Mesenchymal stem cell (in vitro differentiated cells and primary cell): ENCODE data around the gene TUBGCP6.
A peak's percentile ranks its signal among the peaks of the same experiment; 100 is the strongest.

ENCODE experiments used
- DNase-seq: peaks from one replicate; pipeline ENCODE4 v3.0.0-alpha.2; 2013
- H2AFZ ChIP-seq: one replicate; pipeline ENCODE4 v1.6.1; 2013; ENCODE audit warnings: low read depth, mild to moderate bottlenecking, control low read depth, inconsistent platforms, low read length, moderate library complexity
- H2AK5ac ChIP-seq: 2 replicates; pipeline ENCODE4 v1.6.1; 2013; ENCODE audit warnings: low read length, moderate library complexity, mild to moderate bottlenecking, inconsistent platforms; ENCODE audit not compliant: severe bottlenecking
- H2BK120ac ChIP-seq: one replicate; pipeline ENCODE4 v1.6.1; 2013; ENCODE audit warnings: low read depth, mild to moderate bottlenecking, inconsistent platforms, low read length, moderate library complexity
- H2BK12ac ChIP-seq, 2 experiments: one replicate each; pipeline ENCODE4 v1.6.1; 2013; ENCODE audit warnings: inconsistent platforms in 2 of 2, low read length in 2 of 2, mild to moderate bottlenecking in 2 of 2, moderate library complexity in 2 of 2, control low read depth in 1 of 2
- H2BK15ac ChIP-seq: one replicate; pipeline ENCODE4 v1.6.1; 2013; ENCODE audit warnings: mild to moderate bottlenecking, low read depth, inconsistent platforms; ENCODE audit not compliant: poor library complexity, severe bottlenecking
- H2BK5ac ChIP-seq: 2 replicates; pipeline ENCODE4 v1.6.1; 2013; ENCODE audit warnings: low read depth, mild to moderate bottlenecking, low read length, control low read depth, inconsistent platforms; ENCODE audit not compliant: poor library complexity, severe bottlenecking
- H3K14ac ChIP-seq, 2 experiments: one replicate each; pipeline ENCODE4 v1.6.1; 2013; ENCODE audit warnings: inconsistent platforms in 2 of 2, low read length in 2 of 2, control low read depth in 1 of 2, mild to moderate bottlenecking in 1 of 2, moderate library complexity in 1 of 2
- H3K18ac ChIP-seq, 2 experiments: one replicate each; pipeline ENCODE4 v1.6.1; 2013; ENCODE audit warnings: inconsistent platforms in 2 of 2, low read length in 2 of 2, control low read depth in 1 of 2, low read depth in 1 of 2, mild to moderate bottlenecking in 1 of 2
- H3K23ac ChIP-seq, 2 experiments: one replicate each; pipeline ENCODE4 v1.6.1; 2013; ENCODE audit warnings: inconsistent platforms in 2 of 2, low read length in 2 of 2, mild to moderate bottlenecking in 2 of 2, moderate library complexity in 2 of 2, control low read depth in 1 of 2
- H3K27ac ChIP-seq: 2 replicates; pipeline ENCODE4 v1.5.1; 2013; ENCODE audit warnings: mild to moderate bottlenecking, moderate library complexity, low read length, control low read depth, inconsistent platforms; ENCODE audit not compliant: poor library complexity, severe bottlenecking
- H3K27me3 ChIP-seq, 2 experiments: 2 replicates each; pipeline versions ENCODE4 v1.6.1 to v1.7.0; 2013; ENCODE audit warnings: low read length in 2 of 2, mild to moderate bottlenecking in 2 of 2, moderate library complexity in 2 of 2, control low read depth in 1 of 2, inconsistent platforms in 1 of 2; ENCODE audit not compliant: control insufficient read depth in 1 of 2, insufficient read depth in 1 of 2
- H3K36me3 ChIP-seq, 2 experiments: 2 replicates each; pipeline versions ENCODE4 v1.6.1 to v1.7.0; 2013; ENCODE audit warnings: low read length in 2 of 2, control low read depth in 1 of 2, inconsistent platforms in 1 of 2, low read depth in 1 of 2, mild to moderate bottlenecking in 1 of 2; ENCODE audit not compliant: insufficient read depth in 2 of 2, control insufficient read depth in 1 of 2
- H3K4ac ChIP-seq, 2 experiments: one replicate each; pipeline ENCODE4 v1.6.1; 2013; ENCODE audit warnings: inconsistent platforms in 2 of 2, low read length in 2 of 2, mild to moderate bottlenecking in 2 of 2, moderate library complexity in 2 of 2, control low read depth in 1 of 2, low read depth in 1 of 2
- H3K4me1 ChIP-seq: 2 replicates; pipeline ENCODE4 v1.6.1; 2013; ENCODE audit warnings: low read depth, low read length, control low read depth; ENCODE audit not compliant: control insufficient read depth, insufficient read depth
- H3K4me2 ChIP-seq: 2 replicates; pipeline ENCODE4 v1.6.1; 2013; ENCODE audit warnings: low read length, mild to moderate bottlenecking, inconsistent platforms; ENCODE audit not compliant: poor library complexity, severe bottlenecking
- H3K4me3 ChIP-seq, 2 experiments: 2 replicates each; pipeline versions ENCODE4 v1.5.1 to v1.7.0; 2013; ENCODE audit warnings: low read length in 2 of 2, mild to moderate bottlenecking in 2 of 2, control low read depth in 1 of 2, low read depth in 1 of 2; ENCODE audit not compliant: insufficient read depth in 1 of 2
- H3K79me1 ChIP-seq: replicated peaks from 2 replicates; pipeline ENCODE4 v1.6.1; 2013; ENCODE audit warnings: mild to moderate bottlenecking, control low read depth, low read length, inconsistent platforms; ENCODE audit not compliant: poor library complexity, severe bottlenecking
- H3K9ac ChIP-seq: 2 replicates; pipeline ENCODE4 v1.7.0; 2013; ENCODE audit warnings: mild to moderate bottlenecking, low read length, moderate library complexity
- H3K9me3 ChIP-seq: 2 replicates; pipeline ENCODE4 v1.7.0; 2013; ENCODE audit warnings: mild to moderate bottlenecking, low read length; ENCODE audit not compliant: control insufficient read depth
- H4K8ac ChIP-seq: one replicate; pipeline ENCODE4 v1.6.1; 2013; ENCODE audit warnings: inconsistent platforms, mild to moderate bottlenecking, low read length, moderate library complexity
- H4K91ac ChIP-seq: one replicate; pipeline ENCODE4 v1.6.1; 2013; ENCODE audit warnings: mild to moderate bottlenecking, low read length, inconsistent platforms
- WGBS: methylation state at CpG from one replicate; pipeline ENCODE4 v1.1.7; 2013; ENCODE audit warnings: mixed read lengths; 5-methylcytosine and 5-hydroxymethylcytosine counted together

The TUBGCP6 gene

DNA sequence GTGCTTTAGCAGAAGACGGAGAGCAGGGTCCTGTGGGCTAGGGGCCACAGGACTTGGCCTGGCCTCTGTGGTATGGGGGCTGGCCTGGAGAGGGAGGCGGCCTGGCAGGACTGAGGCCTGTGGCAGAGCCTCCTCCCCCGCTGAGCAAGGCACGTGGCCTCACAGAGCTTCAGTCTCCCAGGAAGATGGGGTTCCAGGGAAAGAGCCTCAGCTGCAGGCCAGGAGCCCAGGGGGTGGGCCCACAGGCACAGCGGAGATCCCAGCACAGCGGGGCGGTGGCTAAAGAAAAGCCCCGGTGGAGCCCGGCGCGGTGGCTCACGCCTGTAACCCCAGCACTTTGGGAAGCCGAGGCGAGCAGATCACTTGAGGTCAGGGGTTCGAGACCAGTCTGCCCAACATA is 14.5 kb upstream of the TUBGCP6 start:
- Histone ChIP-seq H2AK5ac (no peak overlapping the region), H2BK5ac (no peak overlapping the region), H3K4ac (no peak overlapping the region), H3K36me3 (peaks cover 4 to 50% of the 10 kb centered on the region in 2 experiments), H2BK15ac (no peak overlapping the region), H4K8ac (no peak overlapping the region), H4K91ac (no peak overlapping the region), H3K4me2 (no peak overlapping the region), H2BK12ac (no peak overlapping the region), H3K4me3 (no peak overlapping the region), H3K23ac (peak overlapping the region in 1 of 2 experiments; percentile 54), H3K27ac (no peak overlapping the region), H2BK120ac (no peak overlapping the region), H3K27me3 (peaks cover 0 to 5% of the 10 kb centered on the region in 2 experiments), H3K9me3 (no peaks in the 10 kb centered on the region), H3K9ac (no peak overlapping the region), H3K14ac (no peak overlapping the region), H3K18ac (no peak overlapping the region), H3K4me1 (peaks cover 37% of the 10 kb centered on the region), H3K79me1 (peaks cover 21% of the 10 kb centered on the region), H2AFZ (no peak overlapping the region)
- WGBS: 94% methylated on average over 14 of the region's 15 CpGs
- DNase-seq: no peak

DNA sequence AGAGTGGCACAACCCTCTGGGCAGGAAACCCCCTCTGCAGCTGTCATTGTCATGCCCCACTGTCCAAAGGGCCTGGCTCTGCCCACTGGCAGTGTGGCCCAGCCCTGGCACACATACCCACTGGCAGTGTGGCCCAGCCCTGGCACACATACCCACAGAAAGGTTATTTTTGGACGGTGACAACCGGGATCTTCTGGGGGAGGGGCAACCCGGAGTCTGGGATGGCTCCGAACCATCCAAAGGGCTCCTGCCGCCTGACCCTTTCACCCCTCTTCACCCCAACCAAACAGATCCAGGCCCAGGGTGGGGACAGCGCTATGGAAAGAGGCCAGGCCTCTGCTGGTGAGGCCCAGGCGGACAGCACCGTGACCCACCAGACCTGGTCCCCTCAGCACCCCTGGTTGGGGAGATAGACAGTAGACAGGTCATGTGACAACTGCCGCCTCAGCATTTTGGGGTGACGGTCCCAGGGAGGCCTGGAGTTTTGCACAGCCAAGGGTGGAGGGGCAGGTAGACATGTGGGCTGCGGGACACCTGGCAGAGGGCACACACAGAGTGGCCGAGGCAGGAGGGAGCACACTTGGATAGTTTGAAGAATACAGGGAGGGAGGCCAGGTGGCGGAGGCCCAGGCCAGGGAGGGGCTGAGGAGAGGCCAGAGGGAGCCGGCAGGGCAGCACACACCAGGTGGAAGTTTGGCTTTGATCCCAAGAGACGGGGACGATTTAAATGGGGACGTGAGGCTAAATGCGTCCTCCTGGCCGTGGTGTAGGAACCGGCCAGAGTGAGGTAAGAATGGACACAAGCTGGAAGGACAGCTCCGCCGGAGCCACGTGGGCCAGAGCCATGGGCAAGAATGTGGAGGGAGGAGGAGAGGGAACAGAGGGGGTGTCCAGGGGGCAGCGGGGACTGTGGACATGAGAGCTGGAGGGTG is 13.8 kb upstream of the TUBGCP6 start:
- Histone ChIP-seq H3K9ac (no peak overlapping the region), H3K36me3 (peaks cover 4 to 56% of the 10 kb centered on the region in 2 experiments), H2AFZ (no peak overlapping the region), H3K4me2 (no peak overlapping the region), H3K4ac (no peak overlapping the region), H4K91ac (peak overlapping the region; percentile 46), H2AK5ac (no peak overlapping the region), H2BK5ac (no peak overlapping the region), H2BK12ac (peak overlapping the region in 1 of 2 experiments; percentile 19), H3K18ac (no peak overlapping the region), H3K23ac (peak overlapping the region in 1 of 2 experiments; percentile 54), H3K14ac (no peak overlapping the region), H4K8ac (peak overlapping the region; percentile 38), H3K9me3 (no peaks in the 10 kb centered on the region), H3K4me1 (peaks cover 37% of the 10 kb centered on the region), H2BK15ac (no peak overlapping the region), H3K4me3 (no peak overlapping the region), H3K27me3 (peaks cover 0 to 5% of the 10 kb centered on the region in 2 experiments), H3K27ac (no peak overlapping the region), H3K79me1 (peaks cover 21% of the 10 kb centered on the region), H2BK120ac (no peak overlapping the region)
- 92% methylated on average over 23 of the region's 24 CpGs for WGBS
- DNase-seq: no peak

DNA sequence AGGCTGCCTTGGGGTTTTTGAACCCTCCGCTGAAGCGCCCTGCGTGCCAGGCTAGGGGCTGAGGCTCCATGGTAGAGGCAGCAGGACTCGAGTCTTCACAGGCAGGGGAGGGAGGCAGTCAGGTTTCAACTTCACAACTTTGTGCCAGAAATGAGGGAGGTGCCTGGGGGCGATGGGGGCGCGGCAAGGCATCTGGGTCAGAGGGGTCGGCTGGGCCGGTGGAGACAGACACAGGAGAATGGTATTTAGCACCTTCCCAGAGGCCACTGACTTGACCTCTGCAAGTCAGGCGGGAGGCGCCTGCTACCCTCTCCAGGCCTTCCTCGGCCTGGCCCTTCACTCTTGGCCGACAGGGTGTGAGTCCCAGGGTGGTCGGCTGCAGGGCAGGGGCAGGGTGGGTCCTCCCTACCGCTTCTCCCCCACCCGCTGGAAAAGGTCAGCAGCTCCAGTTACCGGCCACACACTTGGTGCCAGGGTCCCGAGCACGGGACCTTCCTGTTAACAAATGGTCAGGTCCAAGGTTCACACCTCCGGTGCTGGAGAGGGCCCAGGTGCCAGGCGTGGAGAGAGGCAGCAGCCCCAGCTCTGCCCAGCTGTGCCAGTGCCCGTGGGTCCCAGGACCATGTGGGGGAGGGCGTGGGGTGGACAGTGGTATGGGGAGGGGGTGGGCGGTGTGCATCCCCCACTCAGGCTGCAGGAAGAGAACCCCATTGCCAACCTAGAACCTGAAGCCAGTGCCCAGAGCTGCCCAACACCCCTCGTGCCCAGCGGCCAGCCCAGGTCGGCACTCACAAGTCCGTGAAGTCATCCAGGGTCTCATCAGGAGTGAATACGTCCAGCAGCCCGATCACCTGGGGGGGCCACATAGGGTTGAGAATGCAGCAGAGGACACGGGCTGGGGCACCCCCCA is 12.9 kb upstream of the TUBGCP6 start:
- DNase-seq: no peak
- no peak overlapping the region for H2BK120ac ChIP-seq
- H2AFZ ChIP-seq: no peak overlapping the region
- H3K36me3 ChIP-seq: peaks cover 4 to 64% of the 10 kb centered on the region in 2 experiments
- peaks cover 21% of the 10 kb centered on the region for H3K79me1 ChIP-seq
- H2BK12ac ChIP-seq: peak overlapping the region in 1 of 2 experiments; percentile 19
- no peak overlapping the region for H3K4me3 ChIP-seq
- no peak overlapping the region for H3K18ac ChIP-seq
- no peak overlapping the region for H3K4ac ChIP-seq
- no peak overlapping the region for H3K14ac ChIP-seq
- H4K8ac ChIP-seq: no peak overlapping the region
- no peak overlapping the region for H2BK15ac ChIP-seq
- 80% methylated on average over 31 of the region's 31 CpGs for WGBS
- H3K9me3 ChIP-seq: no peaks in the 10 kb centered on the region
- H3K27ac ChIP-seq: no peak overlapping the region
- H3K4me1 ChIP-seq: peaks cover 31% of the 10 kb centered on the region
- no peak overlapping the region for H3K23ac ChIP-seq
- H2BK5ac ChIP-seq: no peak overlapping the region
- peaks cover 0 to 5% of the 10 kb centered on the region in 2 experiments for H3K27me3 ChIP-seq
- H4K91ac ChIP-seq: peak overlapping the region; percentile 18
- H3K9ac ChIP-seq: no peak overlapping the region
- H3K4me2 ChIP-seq: no peak overlapping the region
- no peak overlapping the region for H2AK5ac ChIP-seq

DNA sequence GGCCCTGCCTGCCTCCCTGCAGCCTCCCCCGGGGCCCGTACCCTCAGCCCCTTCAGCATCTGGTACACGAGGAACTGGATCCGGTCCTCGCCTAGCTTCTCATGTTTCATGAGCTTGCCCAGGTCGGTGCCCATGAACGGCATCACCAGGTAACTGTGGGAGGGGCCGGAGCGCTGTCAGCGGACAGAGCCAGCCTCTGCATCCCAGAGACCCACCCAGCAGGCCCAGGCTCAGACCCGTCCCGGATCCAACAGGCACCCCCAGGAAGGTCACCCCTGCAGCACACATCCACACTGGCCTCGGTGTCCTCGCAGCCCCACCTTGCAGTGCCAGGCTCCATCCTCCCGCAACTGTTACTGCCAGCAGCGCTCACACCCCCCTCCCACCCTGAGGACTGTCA is 12.2 kb upstream of the TUBGCP6 start:
- no peak overlapping the region for H4K8ac ChIP-seq
- H2BK12ac ChIP-seq: no peak overlapping the region
- no peak overlapping the region for H2AK5ac ChIP-seq
- H3K4me3 ChIP-seq: no peak overlapping the region
- no peak overlapping the region for H3K14ac ChIP-seq
- no peak overlapping the region for H3K23ac ChIP-seq
- no peak overlapping the region for H3K18ac ChIP-seq
- DNase-seq: no peak
- H3K9ac ChIP-seq: no peak overlapping the region
- no peaks in the 10 kb centered on the region for H3K27me3 ChIP-seq
- no peak overlapping the region for H3K27ac ChIP-seq
- peaks cover 21% of the 10 kb centered on the region for H3K79me1 ChIP-seq
- H2BK15ac ChIP-seq: no peak overlapping the region
- no peak overlapping the region for H2BK5ac ChIP-seq
- H3K4ac ChIP-seq: no peak overlapping the region
- H3K4me1 ChIP-seq: peaks cover 24% of the 10 kb centered on the region
- H3K4me2 ChIP-seq: no peak overlapping the region
- H2AFZ ChIP-seq: no peak overlapping the region
- peaks cover 4 to 68% of the 10 kb centered on the region in 2 experiments for H3K36me3 ChIP-seq
- H4K91ac ChIP-seq: peak overlapping the region; percentile 18
- H2BK120ac ChIP-seq: no peak overlapping the region
- 97% methylated on average over 16 of the region's 16 CpGs for WGBS
- H3K9me3 ChIP-seq: no peaks in the 10 kb centered on the region
